HG03558 (cell line): ENCODE data around the gene ZSCAN16.

Experiments
- ATAC-seq: cut with Tn5 transposase; IDR thresholded peaks from one replicate; pipeline ENCODE4 v1.9.1; 2021; ENCODE audit warnings: moderate number of reproducible peaks; ENCODE audit not compliant: unreplicated experiment; ENCODE audit errors: extremely low read depth

Gene ZSCAN16

GRCh38 chr6:28124971-28125353 lies 553 bp downstream of the ZSCAN16 start:
- no peak for ATAC-seq

DNA sequence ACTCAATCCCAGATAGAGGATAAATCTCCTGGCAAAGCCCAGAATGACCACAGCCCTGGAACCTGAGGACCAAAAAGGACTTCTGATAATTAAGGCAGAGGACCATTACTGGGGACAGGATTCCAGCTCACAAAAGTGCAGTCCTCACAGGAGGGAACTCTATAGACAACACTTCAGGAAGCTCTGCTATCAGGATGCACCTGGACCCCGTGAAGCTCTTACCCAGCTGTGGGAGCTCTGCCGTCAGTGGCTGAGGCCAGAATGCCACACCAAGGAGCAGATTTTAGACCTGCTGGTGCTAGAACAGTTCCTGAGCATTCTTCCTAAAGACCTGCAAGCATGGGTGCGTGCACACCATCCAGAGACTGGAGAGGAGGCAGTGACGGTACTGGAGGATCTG lies 992 bp downstream of the ZSCAN16 start:
- ATAC-seq, result no peak

DNA sequence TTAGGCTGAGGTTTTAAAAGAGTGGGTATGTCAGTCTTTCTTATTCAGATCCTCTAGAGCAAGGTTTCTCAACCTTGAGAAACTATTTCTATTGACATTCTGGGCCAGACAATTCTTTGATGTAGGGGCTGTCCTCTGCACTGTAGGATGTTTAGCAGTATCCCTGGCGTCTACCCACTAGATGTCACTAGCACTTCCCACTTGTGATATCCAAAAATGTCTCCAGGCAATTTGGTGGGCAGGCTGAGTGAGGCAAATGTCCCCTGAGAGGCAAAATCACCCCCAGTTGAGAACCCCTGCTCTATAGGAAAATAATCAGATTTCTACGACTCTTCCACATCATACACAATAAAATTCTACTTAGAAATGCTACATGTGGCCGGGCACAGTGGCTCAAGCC lies 9.6 kb downstream of the ZSCAN16 start:
- no peak for ATAC-seq

DNA sequence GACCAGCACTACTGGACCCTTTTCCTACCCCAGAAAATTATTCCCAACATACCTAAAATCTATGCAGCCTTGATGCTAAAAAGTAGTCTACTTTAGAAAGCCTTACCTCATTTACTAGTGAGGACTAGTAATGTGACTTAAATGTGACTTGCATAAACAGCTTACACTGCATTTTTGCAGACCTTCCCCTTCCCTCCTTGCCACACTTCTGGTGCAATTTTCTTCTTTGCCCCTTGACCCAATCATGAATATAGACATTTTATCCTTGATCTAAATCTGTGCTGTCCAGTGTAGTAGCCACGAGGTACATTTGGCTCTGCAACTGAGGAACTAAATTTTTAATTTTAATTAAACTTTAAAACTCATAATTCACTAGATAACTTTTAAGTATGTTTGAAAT lies 10.3 kb downstream of the ZSCAN16 start:
- ATAC-seq, result no peak

DNA sequence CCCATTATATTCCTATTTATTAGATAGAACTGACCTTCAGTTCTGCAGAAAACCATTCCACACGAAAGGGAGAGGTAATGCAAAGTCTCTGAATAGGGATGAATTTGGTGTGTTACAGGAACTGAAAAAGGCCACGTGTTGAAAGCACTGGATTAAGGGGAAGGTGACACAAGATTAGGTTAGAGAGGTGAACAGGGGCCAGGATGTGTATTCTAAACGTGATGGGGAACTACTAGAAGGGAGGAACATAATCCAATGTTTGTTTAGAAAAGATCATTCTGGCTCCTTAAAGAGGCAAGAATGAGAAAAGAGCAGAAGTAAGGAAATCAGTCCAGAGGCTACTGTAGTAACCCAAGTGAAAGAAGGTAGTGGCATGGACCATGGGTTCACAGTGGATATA lies 11.0 kb downstream of the ZSCAN16 start:
- ATAC-seq, result no peak

DNA sequence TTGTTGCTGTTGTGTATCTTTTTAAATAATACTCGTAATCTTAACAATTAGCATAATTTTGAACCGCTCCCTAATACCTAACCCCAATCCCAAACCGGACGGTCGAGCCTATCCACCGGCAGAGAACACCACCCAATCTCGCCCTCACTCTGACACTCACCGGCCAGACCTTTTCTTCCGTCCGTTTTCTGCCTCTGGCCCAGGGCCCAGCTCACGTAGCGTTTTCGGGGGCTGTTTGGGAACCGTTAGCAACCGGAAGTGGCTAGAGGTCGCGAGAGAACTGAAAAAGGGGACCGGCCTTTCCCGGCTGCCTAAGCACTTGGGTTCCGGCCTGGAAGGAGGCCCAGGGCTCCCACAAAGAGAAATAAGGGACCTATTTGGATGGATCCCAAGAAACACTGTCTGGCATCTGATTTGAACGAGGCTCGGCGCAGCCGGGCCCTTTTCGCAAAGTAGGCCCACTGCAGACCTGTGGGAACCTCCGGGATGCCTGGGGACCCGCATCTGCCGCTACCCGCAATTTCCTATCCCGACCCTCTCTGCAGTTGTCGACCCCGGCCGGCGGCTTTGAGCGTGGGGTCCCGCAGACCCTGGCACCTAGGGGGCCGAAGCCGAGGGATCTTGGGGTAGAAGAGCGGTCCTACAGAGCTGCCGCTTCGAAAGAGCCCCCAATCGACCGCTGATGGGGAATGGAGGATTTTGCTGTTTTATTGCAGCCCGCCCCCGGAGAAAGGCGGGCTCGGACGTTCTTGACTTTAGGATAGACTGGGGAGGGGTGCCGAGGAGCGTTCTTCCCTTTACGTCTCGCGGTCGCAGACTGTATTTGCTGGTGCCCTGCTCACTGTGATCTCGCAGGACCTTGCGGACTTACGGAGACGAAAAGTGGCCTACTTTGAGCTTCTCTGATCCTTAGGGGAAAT lies 12.4 kb downstream of the ZSCAN16 start:
- ATAC-seq, result peak; percentile 29

- ATAC-seq, result no peak
Observed at GRCh38 chr6:28137505-28137981, 13.1 kb downstream of the ZSCAN16 start.

- ATAC-seq, result no peak
Observed at GRCh38 chr6:28139860-28140543, 15.6 kb downstream of the ZSCAN16 start.

- no peak for ATAC-seq
Observed at GRCh38 chr6:28140616-28141015, 16.2 kb downstream of the ZSCAN16 start.

- ATAC-seq, result peak; percentile 76
Observed at GRCh38 chr6:28141500-28142329, 17.3 kb downstream of the ZSCAN16 start, which contains the start of gene ZKSCAN8. Gene ZKSCAN8 (plus strand): TSS chr6:28141883. CDS start chr6:28148408, 6,525 bp downstream.

- ATAC-seq, result no peak
Observed at GRCh38 chr6:28142446-28142845, 18.0 kb downstream of the ZSCAN16 start.

- no peak for ATAC-seq
Observed at GRCh38 chr6:28145231-28145630, 20.8 kb downstream of the ZSCAN16 start.

- ATAC-seq, result no peak
Observed at GRCh38 chr6:28152531-28152930, 28.1 kb downstream of the ZSCAN16 start.

- no peak for ATAC-seq
Observed at GRCh38 chr6:28153546-28153945, 29.1 kb downstream of the ZSCAN16 start.

DNA sequence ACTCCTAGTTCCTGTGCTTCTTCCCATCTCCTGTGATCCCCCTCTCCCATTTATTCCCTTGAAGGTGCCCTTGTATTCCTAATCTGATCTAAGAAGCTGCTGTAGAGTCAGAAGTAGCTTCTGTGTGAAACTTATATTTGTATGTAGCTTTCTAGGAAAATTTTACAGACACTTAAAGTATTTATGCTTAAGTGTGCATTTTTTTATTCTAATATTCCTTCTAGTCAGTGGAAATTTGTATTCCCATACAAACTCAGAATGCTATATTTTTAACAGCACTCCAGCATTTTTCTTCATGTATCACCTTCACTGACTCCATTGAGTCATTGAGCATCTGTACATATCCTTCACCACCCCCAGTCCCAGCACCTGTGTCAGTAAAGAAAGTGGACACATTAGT lies 29.9 kb downstream of the ZSCAN16 start:
- ATAC-seq, result no peak

DNA sequence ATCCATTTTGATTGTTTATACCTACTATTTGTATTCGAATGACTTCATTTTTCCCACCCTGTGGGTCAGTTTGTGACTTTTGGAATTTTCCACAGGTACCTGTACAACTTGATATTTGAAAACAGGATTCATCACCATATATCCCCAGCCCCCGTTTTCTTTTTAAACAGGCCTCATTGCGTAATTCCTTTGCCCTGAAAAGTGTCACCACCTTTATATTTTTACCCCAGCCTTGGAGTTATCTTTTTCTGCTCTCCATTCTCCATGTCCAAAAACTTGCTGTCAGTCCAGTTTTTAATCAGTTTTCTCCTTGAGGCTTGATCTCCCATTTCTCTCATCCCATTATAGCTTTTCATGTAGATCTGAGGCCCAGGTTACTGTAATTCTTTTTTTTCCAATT lies 33.9 kb downstream of the ZSCAN16 start:
- ATAC-seq, result no peak

GRCh38 chr6:28159029-28159607 lies 34.7 kb downstream of the ZSCAN16 start:
- ATAC-seq, result no peak

DNA sequence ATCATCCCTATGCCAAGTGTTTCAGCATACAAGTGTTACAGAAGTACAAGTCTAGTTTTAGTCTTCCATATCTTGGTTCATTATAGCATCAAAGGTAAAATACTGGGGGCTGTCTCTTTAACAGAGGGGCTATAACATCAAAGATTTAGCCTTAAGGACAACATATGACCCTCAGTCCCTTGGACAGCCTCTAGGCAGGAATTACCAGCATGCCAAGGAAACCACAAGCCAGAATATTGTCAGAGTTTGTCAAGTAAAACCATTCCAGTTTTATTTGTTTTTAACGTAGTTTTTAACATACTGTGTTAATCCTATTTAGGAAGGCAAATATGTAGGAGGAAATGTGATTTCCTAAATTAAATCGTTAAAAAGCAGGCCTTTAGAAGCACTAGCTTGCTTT lies 35.8 kb downstream of the ZSCAN16 start:
- no peak for ATAC-seq

GRCh38 chr6:28161410-28162079 lies 37.1 kb downstream of the ZSCAN16 start:
- peak; percentile 88 for ATAC-seq

GRCh38 chr6:28165563-28165962 lies 41.2 kb downstream of the ZSCAN16 start:
- no peak for ATAC-seq
